Mucosa of stomach (tissue), 1 donor: ENCODE results near the gene ADCY4.

Experiments used
- H3K27me3 ChIP-seq: one replicate; pipeline ENCODE4 v1.7.0; 2013; ENCODE audit warnings: mild to moderate bottlenecking, low read length; ENCODE audit not compliant: control insufficient read depth, insufficient read depth
- H3K36me3 ChIP-seq: one replicate; pipeline ENCODE4 v1.7.0; 2013; ENCODE audit warnings: low read length; ENCODE audit not compliant: control insufficient read depth, insufficient read depth
- H3K4me1 ChIP-seq: one replicate; pipeline ENCODE4 v1.7.0; 2013; ENCODE audit warnings: mild to moderate bottlenecking, low read length; ENCODE audit not compliant: control insufficient read depth, insufficient read depth
- H3K4me3 ChIP-seq: one replicate; pipeline ENCODE4 v1.7.0; 2013; ENCODE audit warnings: low read length
- H3K9ac ChIP-seq: one replicate; pipeline ENCODE4 v1.7.0; 2013; ENCODE audit warnings: mild to moderate bottlenecking, low read length, moderate library complexity
- H3K9me3 ChIP-seq: one replicate; pipeline ENCODE4 v1.7.0; 2013; ENCODE audit warnings: mild to moderate bottlenecking, low read length, moderate library complexity; ENCODE audit not compliant: control insufficient read depth
- donor health status: Pancreatic carcinoma.

The ADCY4 gene

DNA sequence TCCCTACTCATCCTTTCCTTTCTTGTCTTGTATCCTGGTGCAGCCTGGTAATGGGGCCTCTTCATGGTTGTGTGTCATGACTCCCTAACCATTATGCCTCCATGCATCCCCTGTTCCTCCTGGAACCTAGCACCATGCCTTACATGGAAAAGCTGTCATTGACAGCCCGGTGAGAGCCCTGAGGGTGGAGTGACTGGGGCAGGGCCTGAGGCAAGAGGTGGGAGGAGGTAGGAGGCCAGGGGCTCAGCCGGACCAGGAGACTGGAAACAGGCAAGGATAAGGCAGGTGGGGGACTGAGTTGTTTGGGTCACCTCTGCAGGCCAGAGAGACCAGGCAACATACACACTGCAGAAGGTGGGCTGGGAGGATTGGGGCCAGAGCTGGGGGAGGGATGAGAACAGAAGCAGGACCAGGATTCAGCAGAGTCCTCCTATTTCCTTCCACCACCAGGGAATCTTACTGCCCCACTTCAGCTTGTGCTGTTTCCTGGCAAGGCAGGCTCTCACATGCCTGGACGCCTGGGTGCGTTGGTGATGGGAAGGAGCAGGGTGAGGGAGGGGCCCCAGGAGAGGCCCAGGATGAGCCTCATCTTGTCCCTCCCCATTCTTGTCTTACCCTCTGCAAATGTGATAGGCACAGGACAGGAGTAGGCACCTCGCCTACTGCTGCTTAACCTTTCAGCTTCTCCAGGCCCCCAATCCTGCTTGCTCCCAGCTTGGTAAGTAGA is 25.2 kb downstream of the ADCY4 start, which contains the start of gene LTB4R2:
TSS of gene LTB4R2 (plus strand) at position 603 of the 727 bp plus-strand sequence. CDS start 525 bp downstream, outside the sequence.
- Histone ChIP-seq H3K4me1 (peaks cover 48% of the 10 kb centered on the region), H3K36me3 (peaks cover 10% of the 10 kb centered on the region), H3K27me3 (no peaks in the 10 kb centered on the region), H3K9ac (peak within 1 kb of the TSS; percentile 15), H3K9me3 (no peaks in the 10 kb centered on the region), H3K4me3 (no peak within 1 kb of the TSS)

GRCh38 chr14:24308342-24309124 is 26.3 kb downstream of the ADCY4 start:
- Histone ChIP-seq H3K4me1 (peaks cover 48% of the 10 kb centered on the region), H3K27me3 (no peaks in the 10 kb centered on the region), H3K9ac (no peak overlapping the region), H3K36me3 (peaks cover 15% of the 10 kb centered on the region), H3K4me3 (no peak overlapping the region), H3K9me3 (no peaks in the 10 kb centered on the region)

DNA sequence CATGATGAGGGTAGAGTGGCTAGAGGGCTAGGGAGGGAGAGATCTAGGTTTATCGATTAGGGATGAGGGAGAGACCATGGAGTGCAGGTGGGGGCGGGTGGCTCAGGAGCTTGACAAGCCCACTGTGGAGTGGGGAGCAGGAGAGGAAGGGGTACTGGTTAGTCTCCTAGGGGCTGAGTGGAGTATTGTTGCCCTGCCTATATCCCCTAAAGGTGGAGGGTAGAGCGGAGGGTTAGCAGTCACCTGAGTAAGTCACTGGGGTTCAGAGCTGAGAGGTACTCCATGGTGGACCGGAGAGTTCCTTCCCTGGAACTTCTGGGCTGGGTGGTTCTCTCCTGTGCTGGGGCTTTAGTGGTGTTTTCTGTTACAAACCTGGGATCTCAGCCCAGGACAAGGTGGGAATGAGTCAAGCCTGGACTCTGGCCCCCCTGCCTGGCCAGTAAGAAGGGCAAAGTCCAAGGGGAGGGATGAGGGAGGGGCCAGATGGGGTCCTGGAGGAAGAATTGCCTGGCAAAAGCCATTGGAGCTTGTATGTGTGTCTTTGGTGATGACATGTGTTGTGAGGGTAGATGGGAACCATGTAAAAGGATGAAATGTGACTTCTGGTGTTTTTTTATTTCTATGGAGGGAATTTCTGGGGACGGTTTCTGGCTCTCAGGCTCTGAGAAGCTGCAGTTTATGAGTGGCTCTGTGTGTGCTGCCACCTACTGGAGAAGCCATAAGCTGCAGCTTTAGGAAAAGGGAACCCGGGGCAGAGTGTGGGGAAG is 27.1 kb downstream of the ADCY4 start, which contains the start of gene CIDEB:
TSS of gene CIDEB (minus strand) at position 403 of the 767 bp plus-strand sequence. CDS start at position 284, 119 bp downstream.
- H3K27me3 ChIP-seq: no peaks in the 10 kb centered on the region
- no peak within 1 kb of the TSS for H3K4me3 ChIP-seq
- H3K9me3 ChIP-seq: no peaks in the 10 kb centered on the region
- peak within 1 kb of the TSS; percentile 2 for H3K9ac ChIP-seq
- peaks cover 48% of the 10 kb centered on the region for H3K4me1 ChIP-seq
- H3K36me3 ChIP-seq: peaks cover 15% of the 10 kb centered on the region

DNA sequence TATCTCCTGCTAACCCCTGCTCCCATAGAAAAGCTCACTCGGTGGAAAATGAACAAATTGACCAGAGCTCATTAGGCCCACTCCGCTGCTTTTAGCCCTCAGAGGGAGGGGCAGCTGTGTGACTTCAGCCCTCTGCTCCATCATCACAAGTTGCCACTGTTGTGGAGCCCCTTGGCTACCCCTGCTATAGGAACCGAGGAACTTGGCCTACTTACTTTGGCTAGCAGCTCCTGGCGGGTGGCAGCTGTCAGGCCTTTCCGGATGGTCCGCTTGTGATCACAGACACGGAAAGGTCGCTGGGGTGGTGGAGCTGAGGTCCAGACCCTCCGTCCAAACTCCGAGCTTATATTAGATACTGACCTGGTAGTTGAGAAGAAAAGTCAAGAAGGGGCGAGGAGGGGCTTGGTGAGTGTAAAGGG is 27.7 kb downstream of the ADCY4 start:
- H3K27me3 ChIP-seq: no peaks in the 10 kb centered on the region
- no peaks in the 10 kb centered on the region for H3K9me3 ChIP-seq
- no peak overlapping the region for H3K4me3 ChIP-seq
- peaks cover 16% of the 10 kb centered on the region for H3K36me3 ChIP-seq
- H3K4me1 ChIP-seq: peaks cover 48% of the 10 kb centered on the region
- H3K9ac ChIP-seq: peak overlapping the region; percentile 2

GRCh38 chr14:24304019-24304387 is 30.9 kb downstream of the ADCY4 start:
- Histone ChIP-seq H3K36me3 (peaks cover 18% of the 10 kb centered on the region), H3K9me3 (no peaks in the 10 kb centered on the region), H3K4me1 (peaks cover 36% of the 10 kb centered on the region), H3K9ac (no peak overlapping the region), H3K4me3 (no peak overlapping the region), H3K27me3 (no peaks in the 10 kb centered on the region)

DNA sequence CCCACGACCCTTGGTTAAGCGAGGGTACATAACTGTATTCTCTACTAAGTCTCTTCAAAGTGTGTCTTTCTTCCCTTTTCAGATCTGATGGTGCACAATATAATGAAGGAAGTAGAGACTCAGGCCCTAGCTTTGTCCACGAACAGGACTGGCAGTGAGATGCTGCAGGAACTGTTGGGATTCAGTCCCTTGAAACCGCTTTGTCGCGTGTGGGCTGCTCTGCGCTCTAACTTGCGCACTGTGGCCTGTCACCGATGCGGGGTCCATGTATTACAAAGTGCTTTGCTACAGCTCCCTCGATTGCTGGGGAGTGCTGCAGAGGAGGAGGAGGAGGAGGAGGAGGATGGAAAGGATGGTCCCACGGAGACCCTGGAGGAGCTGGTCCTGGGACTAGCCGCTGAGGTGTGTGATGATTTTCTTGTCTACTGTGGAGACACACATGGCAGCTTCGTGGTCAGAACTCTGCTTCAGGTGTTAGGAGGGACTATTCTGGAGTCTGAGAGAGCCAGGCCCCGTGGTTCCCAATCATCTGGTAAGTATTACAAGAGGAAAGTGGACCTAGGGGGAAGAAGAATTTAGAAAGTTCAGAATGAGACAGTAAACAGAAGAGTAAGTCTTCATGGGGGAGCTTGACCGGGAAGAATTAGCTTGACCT is 34.4 kb downstream of the ADCY4 start:
- peaks cover 29% of the 10 kb centered on the region for H3K4me1 ChIP-seq
- H3K27me3 ChIP-seq: no peaks in the 10 kb centered on the region
- H3K36me3 ChIP-seq: peaks cover 21% of the 10 kb centered on the region
- peak overlapping the region; percentile 90 for H3K9ac ChIP-seq
- no peaks in the 10 kb centered on the region for H3K9me3 ChIP-seq
- peak overlapping the region; percentile 98 for H3K4me3 ChIP-seq

DNA sequence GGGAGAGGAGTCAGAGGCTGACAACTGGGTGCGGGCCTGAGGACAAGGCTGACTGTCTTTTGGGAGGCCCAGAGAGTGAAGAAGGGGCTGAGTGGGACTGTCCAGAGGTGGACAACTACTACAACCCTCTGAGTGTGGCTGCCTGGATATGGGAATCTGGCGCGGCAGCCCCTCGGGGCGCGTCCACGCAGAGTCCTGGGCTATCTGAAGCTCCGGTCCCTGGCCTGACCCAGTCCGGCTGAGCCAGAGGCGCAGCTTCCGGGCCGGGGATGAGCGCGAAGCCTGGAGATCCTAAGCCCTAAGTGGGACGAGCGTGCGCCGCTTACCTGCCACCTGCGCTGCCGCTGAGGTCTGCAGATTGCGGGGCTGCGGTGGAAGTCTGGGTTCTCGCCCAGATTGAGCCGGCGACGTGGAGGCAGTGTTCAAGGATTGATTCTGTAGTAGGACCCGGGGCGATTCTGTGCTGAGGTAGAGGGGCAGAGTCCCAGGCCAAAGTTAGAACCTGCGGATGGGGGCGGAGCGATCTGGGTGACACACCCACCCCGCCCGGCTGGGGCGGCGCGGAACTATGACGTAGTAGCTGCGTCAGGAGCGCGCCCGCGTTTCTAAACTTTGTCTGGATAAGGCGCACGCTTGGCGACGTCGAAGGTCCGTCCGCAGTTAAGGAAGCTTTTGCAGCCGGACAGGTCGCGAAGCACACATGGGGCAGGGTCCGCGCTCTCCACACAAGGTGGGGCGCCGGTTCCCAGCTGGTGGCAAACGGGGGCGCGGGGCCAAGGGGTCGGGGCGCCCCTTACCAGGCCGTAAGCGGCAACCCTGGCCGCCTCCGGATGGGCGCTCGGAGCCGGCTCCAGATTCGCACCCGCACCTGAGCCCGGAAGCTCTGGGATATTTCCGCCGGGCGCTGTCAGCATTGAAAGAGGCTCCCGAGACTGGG is 35.3 kb downstream of the ADCY4 start, which contains the start of the genes DHRS1 and NOP9:
TSS of gene DHRS1 (minus strand) at position 526 of the 937 bp plus-strand sequence. CDS start 674 bp downstream, outside the sequence.
TSS of gene NOP9 (plus strand) at position 596 of the 937 bp plus-strand sequence. CDS start at position 701, 105 bp downstream.
- Histone ChIP-seq H3K4me1 (peaks cover 29% of the 10 kb centered on the region), H3K9ac (peak within 1 kb of the TSS; percentile 90), H3K9me3 (no peaks in the 10 kb centered on the region), H3K4me3 (peak within 1 kb of the TSS; percentile 98), H3K36me3 (peaks cover 12% of the 10 kb centered on the region), H3K27me3 (no peaks in the 10 kb centered on the region)

- H3K27me3 ChIP-seq: no peaks in the 10 kb centered on the region
- peak overlapping the region; percentile 98 for H3K4me3 ChIP-seq
- no peaks in the 10 kb centered on the region for H3K9me3 ChIP-seq
- H3K36me3 ChIP-seq: peaks cover 9% of the 10 kb centered on the region
- H3K9ac ChIP-seq: peak overlapping the region; percentile 90
- peaks cover 29% of the 10 kb centered on the region for H3K4me1 ChIP-seq
Observed at GRCh38 chr14:24298892-24299254, 36.0 kb downstream of the ADCY4 start.

DNA sequence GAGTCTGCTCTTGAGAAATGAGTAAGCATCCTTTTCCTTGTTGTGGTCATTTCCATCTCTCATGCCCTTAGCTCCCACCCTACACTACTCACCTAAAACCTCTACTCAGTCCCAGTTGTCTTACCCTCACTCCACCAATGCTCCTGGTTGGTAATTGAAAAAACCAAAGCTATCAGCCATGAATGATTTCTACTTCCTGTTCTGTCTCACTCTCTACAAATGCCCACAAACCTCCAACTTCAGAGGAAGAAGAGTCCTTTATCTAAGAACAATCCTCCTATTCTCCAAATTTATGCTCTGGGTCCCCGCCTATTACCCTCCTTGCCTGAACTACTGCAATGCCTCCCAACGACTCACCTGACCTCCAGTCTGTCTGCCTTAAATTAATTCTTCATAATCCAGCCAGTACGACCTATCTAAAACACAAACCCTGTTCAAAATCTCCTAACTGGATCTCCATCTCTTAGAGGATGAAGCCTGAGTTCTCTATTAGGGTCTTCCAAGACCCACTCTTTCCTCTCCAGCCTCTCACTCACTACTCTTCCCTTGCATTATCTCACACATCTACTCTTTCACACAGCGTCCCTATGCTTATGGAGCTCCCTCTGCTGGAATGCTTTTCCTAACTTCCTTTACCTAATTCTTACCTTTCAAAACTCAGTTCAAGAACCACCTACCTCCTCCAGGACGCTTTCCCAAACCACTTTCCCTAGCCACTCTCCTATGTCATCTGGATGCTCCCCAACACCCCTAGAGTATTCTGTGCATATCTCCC is 37.5 kb downstream of the ADCY4 start:
- Histone ChIP-seq H3K36me3 (peaks cover 9% of the 10 kb centered on the region), H3K9ac (no peak overlapping the region), H3K9me3 (no peaks in the 10 kb centered on the region), H3K4me3 (no peak overlapping the region), H3K4me1 (peaks cover 29% of the 10 kb centered on the region), H3K27me3 (no peaks in the 10 kb centered on the region)
